Natural killer cell (primary cell): ENCODE data around the gene CAMK2D. TPM values are rescaled to one million over a fixed set of nuclear protein-coding genes. Genes with fewer than 3 reads are reported as not detected.

ENCODE experiments used
- ATAC-seq, 3 donors: fragments of 150-1000 bp in 2 of 3; fragments of 200-7000 bp in 1 of 3; cut with Tn5 transposase; 1 replicate in 1 of 3; 2 replicates in 2 of 3; pipeline ENCODE4 v1.10.0; 2021; ENCODE audit warnings: mild to moderate bottlenecking in 2 of 3, moderate library complexity in 2 of 3
- DNase-seq, 2 donors: peaks; one replicate each; pipeline versions ENCODE4 v3.0.0 to v3.0.0-alpha.2; 2013 to 2021; ENCODE audit warnings: mixed read lengths in 1 of 2
- H3K27ac ChIP-seq: one replicate; pipeline ENCODE4 v1.5.1; 2013; ENCODE audit warnings: mild to moderate bottlenecking, low read length
- H3K27me3 ChIP-seq: one replicate; pipeline ENCODE4 v1.6.1; 2013; ENCODE audit warnings: low read length; ENCODE audit not compliant: control insufficient read depth, insufficient read depth
- H3K36me3 ChIP-seq: one replicate; pipeline ENCODE4 v1.6.1; 2013; ENCODE audit warnings: low read length; ENCODE audit not compliant: control insufficient read depth, insufficient read depth
- H3K4me1 ChIP-seq: one replicate; pipeline ENCODE4 v1.6.1; 2013; ENCODE audit warnings: low read length; ENCODE audit not compliant: control insufficient read depth, insufficient read depth
- H3K4me3 ChIP-seq: one replicate; pipeline ENCODE4 v1.5.1; 2013; ENCODE audit warnings: low read length
- H3K9me3 ChIP-seq: one replicate; pipeline ENCODE4 v1.6.1; 2013; ENCODE audit warnings: low read length; ENCODE audit not compliant: control insufficient read depth, insufficient read depth
- H3K27ac Mint-ChIP-seq, 2 donors: one replicate each; pipeline ENCODE4 v1.8.0; 2022; ENCODE audit warnings: mild to moderate bottlenecking in 2 of 2, mixed read lengths in 2 of 2, moderate library complexity in 1 of 2
- H3K27me3 Mint-ChIP-seq, 2 donors: one replicate each; pipeline ENCODE4 v1.8.0; 2022; ENCODE audit warnings: low read depth in 2 of 2, mixed read lengths in 2 of 2
- H3K36me3 Mint-ChIP-seq: one replicate; pipeline ENCODE4 v1.8.0; 2022; ENCODE audit warnings: mixed read lengths
- H3K4me1 Mint-ChIP-seq, 2 donors: one replicate each; pipeline ENCODE4 v1.8.0; 2022; ENCODE audit warnings: mixed read lengths in 2 of 2
- H3K4me3 Mint-ChIP-seq: one replicate; pipeline ENCODE4 v1.8.0; 2022; ENCODE audit warnings: mild to moderate bottlenecking, moderate library complexity, mixed read lengths
- H3K9me3 Mint-ChIP-seq, 2 donors: one replicate each; pipeline ENCODE4 v1.8.0; 2022; ENCODE audit warnings: mixed read lengths in 2 of 2
- CTCF ChIP-seq: fragments of 200-600 bp; IDR thresholded peaks from one replicate; pipeline ENCODE4 v1.8.0; 2022; ENCODE audit warnings: antibody characterized with exemption
- WGBS: methylation state at CpG from one replicate; pipeline ENCODE4 v1.1.7; 2013; ENCODE audit warnings: missing lambda C conversion rate; ENCODE audit not compliant: insufficient coverage; 5-methylcytosine and 5-hydroxymethylcytosine counted together
- intact Hi-C: fragments of 100-400 bp; cut with micrococcal nuclease; formaldehyde crosslinking; loops from one replicate; pipeline ENCODE4 v1.14.2; 2022
- total RNA-seq, 4 donors: library from RNA; stranded (reverse); fragments of 120-200 nt in 1 of 4; gene quantifications; one replicate each; pipeline versions ENCODE4 v1.2.3 to v1.2.4, GENCODE V29; 2013 to 2022

The CAMK2D gene
- total RNA-seq, 3 donors from 2014 or later (not counting 1 experiment from before 2014, with no cell fraction given): 31.6 to 40.1 (median 34.5) TPM

GRCh38 chr4:113633467-113633866, 128.1 kb downstream of the CAMK2D start:
- Mint-ChIP-seq H3K9me3 (no peaks in the 10 kb centered on the region), H3K4me1 (peaks cover 21 to 34% of the 10 kb centered on the region in 2 donors), H3K27me3 (no peaks in the 10 kb centered on the region), H3K4me3 (no peak overlapping the region), H3K36me3 (no peaks in the 10 kb centered on the region), H3K27ac (no peak overlapping the region)
- no peak for TF ChIP-seq CTCF
- DNase-seq (no peak), ATAC-seq (no peak)
- no peaks in the 10 kb centered on the region for H3K36me3 ChIP-seq
- no peak overlapping the region for H3K4me3 ChIP-seq
- no peaks in the 10 kb centered on the region for H3K27me3 ChIP-seq
- peaks cover 17% of the 10 kb centered on the region for H3K4me1 ChIP-seq
- H3K27ac ChIP-seq: no peak overlapping the region
- intact Hi-C loops: loop anchor here (10.0 kb wide), 1 partner anchor 69 kb away; no protein-coding TSS in a partner anchor
- H3K9me3 ChIP-seq: no peaks in the 10 kb centered on the region

GRCh38 chr4:113628711-113629110, 132.8 kb downstream of the CAMK2D start:
- intact Hi-C loops: no loop called here
- DNase-seq (no peak), ATAC-seq (no peak)
- WGBS: no CpG with 5 or more reads among the region's 1 CpG
- no peak overlapping the region for H3K27ac ChIP-seq
- H3K27ac Mint-ChIP-seq: no peak overlapping the region
- H3K4me3 Mint-ChIP-seq: no peak overlapping the region
- no peaks in the 10 kb centered on the region for H3K27me3 Mint-ChIP-seq
- H3K4me3 ChIP-seq: no peak overlapping the region
- H3K4me1 ChIP-seq: no peaks in the 10 kb centered on the region
- TF ChIP-seq CTCF: no peak
- H3K36me3 Mint-ChIP-seq: no peaks in the 10 kb centered on the region
- no peaks in the 10 kb centered on the region for H3K27me3 ChIP-seq
- peaks cover 11 to 13% of the 10 kb centered on the region in 2 donors for H3K4me1 Mint-ChIP-seq
- no peaks in the 10 kb centered on the region for H3K9me3 ChIP-seq
- peaks cover 4% of the 10 kb centered on the region for H3K36me3 ChIP-seq
- H3K9me3 Mint-ChIP-seq: no peaks in the 10 kb centered on the region

- Histone ChIP-seq H3K4me1 (no peaks in the 10 kb centered on the region), H3K36me3 (peaks cover 4% of the 10 kb centered on the region), H3K9me3 (no peaks in the 10 kb centered on the region), H3K27ac (no peak overlapping the region), H3K27me3 (no peaks in the 10 kb centered on the region), H3K4me3 (no peak overlapping the region)
- H3K27ac Mint-ChIP-seq: no peak overlapping the region
- ATAC-seq (no peak), DNase-seq (no peak)
- H3K4me3 Mint-ChIP-seq: no peak overlapping the region
- no peaks in the 10 kb centered on the region for H3K27me3 Mint-ChIP-seq
- TF ChIP-seq CTCF: no peak
- intact Hi-C loops: no loop called here
- H3K4me1 Mint-ChIP-seq: peaks cover 13% of the 10 kb centered on the region in 2 donors
- H3K9me3 Mint-ChIP-seq: no peaks in the 10 kb centered on the region
- no peaks in the 10 kb centered on the region for H3K36me3 Mint-ChIP-seq
Measured at GRCh38 chr4:113627321-113627720, 134.2 kb downstream of the CAMK2D start.

- no peak overlapping the region for H3K27ac Mint-ChIP-seq
- no peak for TF ChIP-seq CTCF
- H3K4me3 ChIP-seq: no peak overlapping the region
- intact Hi-C loops: no loop called here
- no peak for DNase-seq
- no peaks in the 10 kb centered on the region for H3K27me3 Mint-ChIP-seq
- H3K36me3 Mint-ChIP-seq: no peaks in the 10 kb centered on the region
- peaks cover 4% of the 10 kb centered on the region for H3K36me3 ChIP-seq
- H3K4me1 Mint-ChIP-seq: peaks cover 13% of the 10 kb centered on the region in 2 donors
- H3K27ac ChIP-seq: no peak overlapping the region
- no peaks in the 10 kb centered on the region for H3K9me3 Mint-ChIP-seq
- H3K4me3 Mint-ChIP-seq: no peak overlapping the region
- no peaks in the 10 kb centered on the region for H3K4me1 ChIP-seq
- no peaks in the 10 kb centered on the region for H3K27me3 ChIP-seq
- no peaks in the 10 kb centered on the region for H3K9me3 ChIP-seq
- 92% methylated on average over 1 of the region's 2 CpGs for WGBS
- no peak for ATAC-seq
Measured at GRCh38 chr4:113625902-113626301, 135.6 kb downstream of the CAMK2D start.
